Fibroblast of mammary gland (primary cell): ENCODE measurements around the gene F2.

Experiments used
- DNase-seq: peaks from one replicate; pipeline ENCODE4 v3.0.0-alpha.2; 2010; ENCODE audit warnings: low read depth
- H3K4me3 ChIP-seq: 2 replicates; pipeline ENCODE4 v1.5.1; 2011; ENCODE audit warnings: low read depth, mild to moderate bottlenecking, low read length, moderate library complexity; ENCODE audit not compliant: control insufficient read depth
- TF ChIP-seq, protein P1 (sequence below): conservative IDR thresholded peaks from 2 replicates; pipeline ENCODE4 v1.5.1; 2011; ENCODE audit warnings: low read depth, low read length, inconsistent platforms; ENCODE audit not compliant: control insufficient read depth, insufficient read depth

Gene F2

DNA sequence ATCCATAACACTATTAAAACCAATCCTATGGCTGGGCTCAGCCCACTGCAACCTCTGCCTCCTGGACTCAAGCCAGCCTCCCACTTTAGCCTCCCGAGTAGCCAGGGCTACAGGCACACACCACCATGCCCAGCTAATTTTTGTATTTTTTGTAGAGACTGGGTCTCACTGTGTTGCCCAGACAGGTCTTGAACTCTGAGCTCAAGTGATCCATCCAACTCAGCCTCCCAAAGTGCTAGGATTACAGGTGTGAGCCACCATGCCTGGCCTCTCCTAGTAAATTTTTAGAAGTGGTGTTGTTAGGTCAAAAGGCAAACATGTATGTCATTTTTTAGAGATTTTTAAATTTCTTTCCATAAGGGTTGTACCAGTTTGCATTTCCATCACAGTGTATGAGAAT lies 14.2 kb downstream of the F2 start:
- no peak for DNase-seq
- TF ChIP-seq, protein P1, sequence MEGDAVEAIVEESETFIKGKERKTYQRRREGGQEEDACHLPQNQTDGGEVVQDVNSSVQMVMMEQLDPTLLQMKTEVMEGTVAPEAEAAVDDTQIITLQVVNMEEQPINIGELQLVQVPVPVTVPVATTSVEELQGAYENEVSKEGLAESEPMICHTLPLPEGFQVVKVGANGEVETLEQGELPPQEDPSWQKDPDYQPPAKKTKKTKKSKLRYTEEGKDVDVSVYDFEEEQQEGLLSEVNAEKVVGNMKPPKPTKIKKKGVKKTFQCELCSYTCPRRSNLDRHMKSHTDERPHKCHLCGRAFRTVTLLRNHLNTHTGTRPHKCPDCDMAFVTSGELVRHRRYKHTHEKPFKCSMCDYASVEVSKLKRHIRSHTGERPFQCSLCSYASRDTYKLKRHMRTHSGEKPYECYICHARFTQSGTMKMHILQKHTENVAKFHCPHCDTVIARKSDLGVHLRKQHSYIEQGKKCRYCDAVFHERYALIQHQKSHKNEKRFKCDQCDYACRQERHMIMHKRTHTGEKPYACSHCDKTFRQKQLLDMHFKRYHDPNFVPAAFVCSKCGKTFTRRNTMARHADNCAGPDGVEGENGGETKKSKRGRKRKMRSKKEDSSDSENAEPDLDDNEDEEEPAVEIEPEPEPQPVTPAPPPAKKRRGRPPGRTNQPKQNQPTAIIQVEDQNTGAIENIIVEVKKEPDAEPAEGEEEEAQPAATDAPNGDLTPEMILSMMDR = no peak
- no peak overlapping the region for H3K4me3 ChIP-seq

DNA sequence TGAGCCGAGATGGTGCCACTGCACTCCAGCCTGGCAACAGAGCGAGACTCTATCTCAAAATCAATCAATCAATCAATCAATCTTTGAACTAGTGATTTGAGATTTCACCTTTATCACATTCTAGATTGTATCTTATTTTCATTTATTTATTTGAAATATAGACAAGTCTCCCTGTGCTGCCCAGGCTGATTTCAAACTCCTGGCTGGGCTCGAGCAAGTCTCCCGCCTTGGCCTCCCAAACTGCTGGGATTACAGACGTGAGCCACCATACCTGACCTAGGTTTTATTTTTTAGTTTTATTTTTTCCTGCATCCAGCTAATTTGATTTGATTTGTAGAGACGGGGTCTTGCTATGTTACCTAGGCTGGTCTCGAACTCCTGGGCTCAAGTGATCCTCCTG lies 17.1 kb downstream of the F2 start:
- H3K4me3 ChIP-seq = no peak overlapping the region
- no peak for DNase-seq
- TF ChIP-seq, protein P1 = no peak

DNA sequence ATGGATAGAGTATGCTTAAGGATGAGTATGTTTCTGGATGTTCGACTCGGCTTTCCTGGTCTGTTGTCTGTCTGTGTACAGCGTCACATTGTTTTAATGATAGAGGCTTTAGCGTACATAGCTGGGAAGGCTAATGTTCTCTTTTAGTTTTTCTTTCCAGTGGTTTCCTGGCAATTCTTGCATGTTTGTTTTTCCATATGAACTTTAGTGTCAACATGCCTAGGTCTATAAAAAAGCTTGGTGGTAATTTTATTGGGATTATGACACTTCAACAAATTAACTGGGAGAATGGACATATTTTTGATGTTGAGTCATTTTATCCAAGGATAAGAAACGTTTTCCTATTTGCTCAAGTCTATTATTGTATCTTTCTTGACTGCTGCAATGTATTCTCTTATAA lies 17.6 kb downstream of the F2 start:
- H3K4me3 ChIP-seq = no peak overlapping the region
- no peak for DNase-seq
- TF ChIP-seq, protein P1 = no peak

DNA sequence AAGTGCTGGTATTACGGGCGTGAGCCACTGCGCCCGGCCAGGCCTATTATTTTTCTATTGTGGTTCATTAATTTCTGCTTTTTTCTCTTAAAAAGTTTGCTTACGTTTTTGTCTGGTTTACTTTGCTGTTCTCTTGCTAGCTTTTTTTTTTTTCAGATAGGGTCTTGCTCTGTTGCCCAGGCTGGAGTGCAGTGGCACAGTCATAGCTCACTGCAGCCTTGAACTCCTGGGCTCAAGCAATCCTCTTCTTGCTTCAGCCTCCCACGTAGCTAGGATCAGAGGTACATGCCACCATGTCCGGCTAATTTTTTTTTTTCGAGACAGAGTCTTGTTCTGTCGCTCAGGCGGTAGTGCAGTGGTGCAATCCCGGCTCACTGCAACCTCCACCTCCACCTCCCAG lies 18.7 kb downstream of the F2 start:
- TF ChIP-seq, protein P1 = no peak
- H3K4me3 ChIP-seq = no peak overlapping the region
- no peak for DNase-seq

DNA sequence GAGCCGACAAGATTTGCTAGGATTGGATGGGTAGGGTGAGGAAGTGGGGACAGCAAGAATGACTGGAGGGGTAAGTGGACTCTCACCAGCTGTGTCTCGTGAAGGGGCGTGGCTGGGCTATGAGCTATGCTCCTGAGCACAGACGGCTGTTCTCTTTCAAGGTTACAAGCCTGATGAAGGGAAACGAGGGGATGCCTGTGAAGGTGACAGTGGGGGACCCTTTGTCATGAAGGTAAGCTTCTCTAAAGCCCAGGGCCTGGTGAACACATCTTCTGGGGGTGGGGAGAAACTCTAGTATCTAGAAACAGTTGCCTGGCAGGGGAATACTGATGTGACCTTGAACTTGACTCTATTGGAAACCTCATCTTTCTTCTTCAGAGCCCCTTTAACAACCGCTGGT lies 19.9 kb downstream of the F2 start:
- H3K4me3 ChIP-seq = no peak overlapping the region
- DNase-seq = no peak
- TF ChIP-seq, protein P1 = no peak

DNA sequence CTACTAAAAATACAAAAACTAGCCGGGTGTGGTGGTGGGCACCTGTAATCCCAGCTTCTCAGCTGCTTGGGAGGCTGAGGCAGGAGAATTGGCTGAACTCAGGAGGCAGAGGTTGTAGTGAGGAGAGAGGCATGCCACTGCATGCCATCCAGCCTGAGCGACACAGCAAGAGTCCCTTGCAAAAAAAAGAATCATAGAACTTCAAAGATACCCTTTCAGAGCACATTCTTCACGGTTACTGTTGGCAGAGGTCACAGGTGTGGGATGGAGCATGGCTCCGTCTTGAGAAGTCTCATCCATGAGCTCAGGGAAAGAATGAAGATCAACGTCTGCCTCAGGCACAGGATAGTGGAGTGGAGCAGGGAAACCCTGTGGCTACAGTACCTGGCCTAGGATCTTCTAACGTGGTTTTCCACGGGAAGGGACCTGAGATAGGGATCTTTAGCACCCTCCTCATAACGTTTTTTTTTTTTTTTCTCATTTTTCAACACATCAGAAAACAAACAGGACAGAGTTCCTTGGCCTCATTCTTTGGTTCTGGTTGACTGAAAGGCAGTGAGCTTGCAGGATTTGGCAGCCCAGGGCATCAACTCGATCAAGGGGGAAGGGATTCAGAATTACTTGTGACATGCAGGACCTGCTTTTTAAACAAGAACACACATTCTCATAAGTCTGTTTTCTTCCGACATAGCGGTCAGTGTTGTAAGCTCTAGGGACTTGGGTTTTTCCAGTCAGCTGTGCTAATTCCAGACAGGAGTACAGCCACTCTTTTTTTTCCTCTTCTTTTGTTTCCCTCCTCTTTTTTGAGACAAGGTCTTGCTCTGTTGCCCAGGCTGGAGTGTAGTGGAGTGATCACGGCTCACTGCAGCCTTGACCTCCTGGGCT lies 22.8 kb downstream of the F2 start:
- peak; percentile 18 for DNase-seq
- TF ChIP-seq, protein P1 = no peak
- H3K4me3 ChIP-seq = no peak overlapping the region
